Measurements from ENCODE around the gene PAQR8. TPM values are rescaled to one million over a fixed set of nuclear protein-coding genes. Genes with fewer than 3 reads are reported as not detected.

The PAQR8 gene
- total and polyA plus RNA-seq, 2 donors (not counting 1 experiment from before 2014, with no cell fraction given), result 2.3 to 8.5 TPM

DNA sequence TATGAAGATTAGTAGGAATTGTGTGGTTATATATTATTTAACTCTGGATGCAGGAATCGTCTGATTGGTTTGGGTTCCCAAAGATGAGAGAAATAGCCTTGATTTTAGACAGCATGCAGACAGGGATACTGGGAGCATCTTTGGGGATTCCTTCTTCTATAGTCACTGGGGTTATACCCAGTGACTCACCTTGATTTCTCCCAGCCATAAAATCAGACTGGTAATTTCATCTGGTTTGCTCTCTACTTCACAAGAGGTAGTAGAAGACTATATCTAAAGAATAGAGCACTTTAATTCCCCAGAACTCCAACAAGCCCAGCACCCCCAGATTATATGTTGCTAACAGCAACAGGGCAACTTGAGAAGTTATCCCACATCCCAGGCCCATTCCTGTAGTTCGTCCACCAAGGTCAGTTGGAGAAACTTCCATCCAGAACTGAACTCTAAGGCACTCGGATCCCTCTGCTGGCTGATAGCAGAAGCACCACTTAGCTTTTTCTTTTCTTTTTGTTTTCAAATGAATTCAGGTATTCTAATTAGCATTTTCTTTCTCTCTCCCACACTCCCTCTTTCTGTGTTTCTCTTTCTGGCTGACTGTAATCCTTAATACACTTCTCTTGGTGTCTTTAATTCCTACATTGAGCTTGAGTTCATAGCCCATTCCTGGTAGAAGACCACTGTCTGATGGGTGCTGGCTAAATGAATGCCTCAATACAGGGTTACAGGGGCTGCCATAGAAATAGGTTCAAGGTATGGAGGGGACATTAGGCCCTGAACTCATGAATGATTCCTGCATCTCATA is 37.8 kb downstream of the PAQR8 start:
- TF ChIP-seq EZH2 (IDR thresholded peaks at IDR 0.05; ENCODE audit: borderline replicate concordance, insufficient read depth, low read depth, low read length, poor library complexity, severe bottlenecking) (no peak), CTCF (IDR thresholded peaks at IDR 0.05) (peak; percentile 85)
- Histone ChIP-seq H2AFZ (ENCODE audit: insufficient read depth, low read depth, low read length, poor library complexity, severe bottlenecking) (no peak overlapping the region), H3K36me3 (replicated peaks in 1 of 2; ENCODE audit: control extremely low read depth in 1 of 2, control insufficient read depth in 1 of 2, extremely low read depth in 1 of 2, insufficient read depth in 2 of 2, low read length in 1 of 2) (peaks cover 0 to 11% of the 10 kb centered on the region in 2 experiments), H3K9ac (ENCODE audit: low read length) (no peak overlapping the region), H3K79me2 (ENCODE audit: control insufficient read depth, insufficient read depth, low read length) (peaks cover 6% of the 10 kb centered on the region), H3K27me3 (replicated peaks in 1 of 4; ENCODE audit: control extremely low read depth in 1 of 4, control insufficient read depth in 3 of 4, insufficient read depth in 4 of 4, low read length in 3 of 4) (no peaks in the 10 kb centered on the region), H3K4me1 (ENCODE audit: control insufficient read depth in 2 of 2, insufficient read depth in 2 of 2, low read length in 2 of 2) (peaks cover 5 to 15% of the 10 kb centered on the region in 2 donors), H3K27ac (ENCODE audit: low read length in 2 of 2) (no peak overlapping the region), H4K20me1 (ENCODE audit: control insufficient read depth, insufficient read depth, low read length, poor library complexity, severe bottlenecking) (no peaks in the 10 kb centered on the region), H3K9me3 (ENCODE audit: control extremely low read depth in 1 of 3, control insufficient read depth in 2 of 3, insufficient read depth in 1 of 3, low read length in 2 of 3) (no peaks in the 10 kb centered on the region), H3K4me3 (ENCODE audit: control extremely low read depth in 1 of 5, extremely low read depth in 1 of 5, insufficient read depth in 1 of 5, low read depth in 2 of 5, low read length in 4 of 5) (no peak overlapping the region), H3K4me2 (replicated peaks; ENCODE audit: low read depth, low read length, poor library complexity, severe bottlenecking) (no peak overlapping the region)
- POLR2A ChIA-PET, result no interaction called here
- no peak overlapping the region for H3K4me3 Mint-ChIP-seq
- intact Hi-C loops (cut with micrococcal nuclease), result loop anchor here (1.0 to 10.0 kb wide), 4 partner anchors 37 to 315 kb away; partner anchors contain the start of genes PAQR8 and PKHD1
- peaks cover 28% of the 10 kb centered on the region for H3K4me1 Mint-ChIP-seq
- H3K27me3 Mint-ChIP-seq, result no peaks in the 10 kb centered on the region
- ATAC-seq (ENCODE audit: low read depth) (peak; percentile 58), DNase-seq (peak; percentile 59)
- no peaks in the 10 kb centered on the region for H3K9me3 Mint-ChIP-seq (ENCODE audit: insufficient read depth)
- WGBS (ENCODE audit: insufficient coverage), result 17% methylated on average over 1 of the region's 3 CpGs
- H3K27ac Mint-ChIP-seq, result no peak overlapping the region
- CTCF ChIA-PET, result interaction anchor here (0.8 to 9.2 kb wide), 20 partner anchors 8 to 264 kb away, joined by 3 to 174 read pairs (median 4); partner anchors contain the start of genes MCM3 and PAQR8
